Measurements from ENCODE around the gene MACROD2. TPM values are rescaled to one million over a fixed set of nuclear protein-coding genes. Genes with fewer than 3 reads are reported as not detected.

The MACROD2 gene
- total and polyA plus RNA-seq, 4 donors: 0.66 to 10.5 (median 3.3) TPM

GRCh38 chr20:15986690-15987089, 1991.4 kb downstream of the MACROD2 start:
- DNase-seq (ENCODE audit: low spot score): no peak
- H3K27ac ChIP-seq (ENCODE audit: low read depth in 1 of 2, low read length in 2 of 2): no peak overlapping the region
- no peaks in the 10 kb centered on the region for H3K36me3 ChIP-seq (ENCODE audit: control insufficient read depth in 4 of 4, insufficient read depth in 3 of 4, low read depth in 1 of 4, low read length in 3 of 4)
- WGBS: 95% methylated on average over 3 of the region's 3 CpGs
- H3K4me3 ChIP-seq (ENCODE audit: low read depth in 1 of 3, low read length in 3 of 3): no peak overlapping the region
- TF ChIP-seq, protein P1, sequence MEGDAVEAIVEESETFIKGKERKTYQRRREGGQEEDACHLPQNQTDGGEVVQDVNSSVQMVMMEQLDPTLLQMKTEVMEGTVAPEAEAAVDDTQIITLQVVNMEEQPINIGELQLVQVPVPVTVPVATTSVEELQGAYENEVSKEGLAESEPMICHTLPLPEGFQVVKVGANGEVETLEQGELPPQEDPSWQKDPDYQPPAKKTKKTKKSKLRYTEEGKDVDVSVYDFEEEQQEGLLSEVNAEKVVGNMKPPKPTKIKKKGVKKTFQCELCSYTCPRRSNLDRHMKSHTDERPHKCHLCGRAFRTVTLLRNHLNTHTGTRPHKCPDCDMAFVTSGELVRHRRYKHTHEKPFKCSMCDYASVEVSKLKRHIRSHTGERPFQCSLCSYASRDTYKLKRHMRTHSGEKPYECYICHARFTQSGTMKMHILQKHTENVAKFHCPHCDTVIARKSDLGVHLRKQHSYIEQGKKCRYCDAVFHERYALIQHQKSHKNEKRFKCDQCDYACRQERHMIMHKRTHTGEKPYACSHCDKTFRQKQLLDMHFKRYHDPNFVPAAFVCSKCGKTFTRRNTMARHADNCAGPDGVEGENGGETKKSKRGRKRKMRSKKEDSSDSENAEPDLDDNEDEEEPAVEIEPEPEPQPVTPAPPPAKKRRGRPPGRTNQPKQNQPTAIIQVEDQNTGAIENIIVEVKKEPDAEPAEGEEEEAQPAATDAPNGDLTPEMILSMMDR (IDR thresholded peaks at IDR 0.05; ENCODE audit: low read depth, low read length, missing input control): no peak
- TF ChIP-seq EGR1 (IDR thresholded peaks at IDR 0.05; ENCODE audit: low read depth in 2 of 2) (no peak), RAD21 (IDR thresholded peaks at IDR 0.05) (no peak), RXRA (IDR thresholded peaks at IDR 0.05) (no peak), SP1 (IDR thresholded peaks at IDR 0.05) (no peak), HNF4A (conservative IDR thresholded peaks at IDR 0.05) (no peak), GABPA (IDR thresholded peaks at IDR 0.05 in 1 of 2, conservative IDR thresholded peaks at IDR 0.05 in 1 of 2) (no peak), REST (IDR thresholded peaks at IDR 0.05) (no peak), FOXA1 (IDR thresholded peaks at IDR 0.05) (no peak), JUND (IDR thresholded peaks at IDR 0.05) (no peak), YY1 (IDR thresholded peaks at IDR 0.05) (no peak), NR2F2 (IDR thresholded peaks at IDR 0.05) (no peak), FOXA2 (IDR thresholded peaks at IDR 0.05) (no peak), HNF4G (IDR thresholded peaks at IDR 0.05) (no peak)
- TF ChIP-seq, protein P2, sequence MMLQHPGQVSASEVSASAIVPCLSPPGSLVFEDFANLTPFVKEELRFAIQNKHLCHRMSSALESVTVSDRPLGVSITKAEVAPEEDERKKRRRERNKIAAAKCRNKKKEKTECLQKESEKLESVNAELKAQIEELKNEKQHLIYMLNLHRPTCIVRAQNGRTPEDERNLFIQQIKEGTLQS (IDR thresholded peaks at IDR 0.05): no peak
- TF ChIP-seq, protein P3, sequence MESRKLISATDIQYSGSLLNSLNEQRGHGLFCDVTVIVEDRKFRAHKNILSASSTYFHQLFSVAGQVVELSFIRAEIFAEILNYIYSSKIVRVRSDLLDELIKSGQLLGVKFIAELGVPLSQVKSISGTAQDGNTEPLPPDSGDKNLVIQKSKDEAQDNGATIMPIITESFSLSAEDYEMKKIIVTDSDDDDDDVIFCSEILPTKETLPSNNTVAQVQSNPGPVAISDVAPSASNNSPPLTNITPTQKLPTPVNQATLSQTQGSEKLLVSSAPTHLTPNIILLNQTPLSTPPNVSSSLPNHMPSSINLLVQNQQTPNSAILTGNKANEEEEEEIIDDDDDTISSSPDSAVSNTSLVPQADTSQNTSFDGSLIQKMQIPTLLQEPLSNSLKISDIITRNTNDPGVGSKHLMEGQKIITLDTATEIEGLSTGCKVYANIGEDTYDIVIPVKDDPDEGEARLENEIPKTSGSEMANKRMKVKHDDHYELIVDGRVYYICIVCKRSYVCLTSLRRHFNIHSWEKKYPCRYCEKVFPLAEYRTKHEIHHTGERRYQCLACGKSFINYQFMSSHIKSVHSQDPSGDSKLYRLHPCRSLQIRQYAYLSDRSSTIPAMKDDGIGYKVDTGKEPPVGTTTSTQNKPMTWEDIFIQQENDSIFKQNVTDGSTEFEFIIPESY (IDR thresholded peaks at IDR 0.05): no peak
- TF ChIP-seq, protein P4, sequence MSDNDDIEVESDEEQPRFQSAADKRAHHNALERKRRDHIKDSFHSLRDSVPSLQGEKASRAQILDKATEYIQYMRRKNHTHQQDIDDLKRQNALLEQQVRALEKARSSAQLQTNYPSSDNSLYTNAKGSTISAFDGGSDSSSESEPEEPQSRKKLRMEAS (IDR thresholded peaks at IDR 0.05): no peak
- H3K4me1 ChIP-seq (ENCODE audit: control insufficient read depth in 4 of 4, insufficient read depth in 4 of 4, low read length in 3 of 4): no peaks in the 10 kb centered on the region
- no peaks in the 10 kb centered on the region for H3K9me3 ChIP-seq (ENCODE audit: control insufficient read depth in 4 of 4, low read length in 3 of 4)
- no peak overlapping the region for H3K9ac ChIP-seq (ENCODE audit: low read depth in 1 of 2, low read length in 2 of 2)
- no peaks in the 10 kb centered on the region for H3K27me3 ChIP-seq (ENCODE audit: control insufficient read depth in 4 of 4, insufficient read depth in 4 of 4, low read length in 3 of 4)

DNA sequence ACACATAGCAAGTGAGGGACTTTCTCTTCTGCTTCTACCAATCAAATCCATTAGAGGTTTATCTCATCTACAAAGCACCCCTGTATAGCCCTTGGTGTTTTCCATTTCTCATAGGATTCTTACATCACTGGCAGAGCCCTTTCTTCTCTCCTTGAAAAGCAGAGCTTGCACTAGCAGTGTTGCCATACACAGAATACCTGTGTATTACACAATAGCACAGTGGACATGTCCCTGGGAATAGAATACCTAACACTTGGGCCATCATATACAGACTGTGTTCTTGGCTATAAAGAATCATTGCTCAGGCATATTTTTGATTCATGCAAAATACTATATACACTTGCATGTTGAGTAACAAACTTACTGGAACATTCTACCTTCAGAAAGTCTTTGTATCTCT, 1996.0 kb downstream of the MACROD2 start:
- H3K4me3 ChIP-seq (ENCODE audit: low read depth in 1 of 3, low read length in 3 of 3): no peak overlapping the region
- DNase-seq (ENCODE audit: low spot score): no peak
- no peak overlapping the region for H3K9ac ChIP-seq (ENCODE audit: low read depth in 1 of 2, low read length in 2 of 2)
- H3K27ac ChIP-seq (ENCODE audit: low read depth in 1 of 2, low read length in 2 of 2): no peak overlapping the region
- no peaks in the 10 kb centered on the region for H3K27me3 ChIP-seq (ENCODE audit: control insufficient read depth in 4 of 4, insufficient read depth in 4 of 4, low read length in 3 of 4)
- no peaks in the 10 kb centered on the region for H3K4me1 ChIP-seq (ENCODE audit: control insufficient read depth in 4 of 4, insufficient read depth in 4 of 4, low read length in 3 of 4)
- H3K9me3 ChIP-seq (ENCODE audit: control insufficient read depth in 4 of 4, low read length in 3 of 4): no peaks in the 10 kb centered on the region
- no peaks in the 10 kb centered on the region for H3K36me3 ChIP-seq (ENCODE audit: control insufficient read depth in 4 of 4, insufficient read depth in 3 of 4, low read depth in 1 of 4, low read length in 3 of 4)
- TF ChIP-seq SP1 (IDR thresholded peaks at IDR 0.05): no peak
- no peak for TF ChIP-seq HNF4A (conservative IDR thresholded peaks at IDR 0.05)
- TF ChIP-seq TAF1 (conservative IDR thresholded peaks at IDR 0.05): no peak
- no peak for TF ChIP-seq GABPA (IDR thresholded peaks at IDR 0.05 in 1 of 2, conservative IDR thresholded peaks at IDR 0.05 in 1 of 2)
- no peak for TF ChIP-seq NR2F2 (IDR thresholded peaks at IDR 0.05)
- TF ChIP-seq, protein P2 (IDR thresholded peaks at IDR 0.05): no peak
- TF ChIP-seq, protein P3 (IDR thresholded peaks at IDR 0.05): no peak
- no peak for TF ChIP-seq RXRA (IDR thresholded peaks at IDR 0.05)
- TF ChIP-seq EGR1 (IDR thresholded peaks at IDR 0.05; ENCODE audit: low read depth in 2 of 2): no peak
- TF ChIP-seq FOXA1 (IDR thresholded peaks at IDR 0.05): no peak
- no peak for TF ChIP-seq JUND (IDR thresholded peaks at IDR 0.05)
- no peak for TF ChIP-seq YY1 (IDR thresholded peaks at IDR 0.05)
- TF ChIP-seq FOXA2 (IDR thresholded peaks at IDR 0.05): no peak

Measured in liver (tissue), 9 donors.